ENCODE measurements around the gene GNAL.

Gene GNAL

GRCh38 chr18:11729556-11729955 lies 40.5 kb downstream of the GNAL start:
- no peak for DNase-seq

DNA sequence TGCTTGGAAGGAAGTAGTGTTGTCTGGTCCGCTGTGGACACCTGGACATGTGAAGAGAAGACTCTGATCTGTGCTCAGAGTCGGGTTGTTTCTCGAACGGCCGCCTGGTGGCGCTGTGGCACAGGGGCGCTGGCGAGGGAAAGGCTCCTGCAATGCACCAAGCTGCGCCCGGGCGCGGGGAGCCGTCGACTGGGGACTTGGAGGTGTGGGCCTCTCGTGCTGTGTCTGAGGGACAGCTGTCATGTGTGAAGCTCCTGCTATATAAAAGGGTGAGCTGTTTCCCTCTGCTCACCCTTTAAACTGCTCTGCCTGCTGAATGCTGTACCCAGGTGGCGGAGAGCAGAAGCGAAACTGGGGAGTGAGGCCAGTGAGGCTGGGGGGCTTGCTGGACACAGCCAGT lies 44.0 kb downstream of the GNAL start:
- peak; percentile 65 for DNase-seq

DNA sequence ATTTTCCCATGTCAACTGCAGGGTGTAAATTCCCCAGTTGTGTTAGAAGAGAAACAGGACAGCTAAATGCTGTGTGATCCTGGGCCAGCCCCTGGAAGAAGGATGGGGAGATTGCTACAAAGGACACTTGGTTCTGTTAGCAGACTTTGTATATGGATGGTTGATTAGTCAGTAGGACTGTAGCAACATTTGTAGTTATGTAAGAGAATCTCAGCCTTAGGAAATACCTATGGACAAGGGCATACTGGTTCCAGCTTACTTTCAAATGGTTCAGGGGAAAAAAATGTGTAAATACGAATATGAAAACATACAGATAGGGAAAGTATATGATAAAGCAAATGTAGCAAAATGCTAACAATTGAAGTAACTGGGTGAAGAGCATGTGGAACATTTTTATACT lies 47.6 kb downstream of the GNAL start:
- DNase-seq, result no peak

DNA sequence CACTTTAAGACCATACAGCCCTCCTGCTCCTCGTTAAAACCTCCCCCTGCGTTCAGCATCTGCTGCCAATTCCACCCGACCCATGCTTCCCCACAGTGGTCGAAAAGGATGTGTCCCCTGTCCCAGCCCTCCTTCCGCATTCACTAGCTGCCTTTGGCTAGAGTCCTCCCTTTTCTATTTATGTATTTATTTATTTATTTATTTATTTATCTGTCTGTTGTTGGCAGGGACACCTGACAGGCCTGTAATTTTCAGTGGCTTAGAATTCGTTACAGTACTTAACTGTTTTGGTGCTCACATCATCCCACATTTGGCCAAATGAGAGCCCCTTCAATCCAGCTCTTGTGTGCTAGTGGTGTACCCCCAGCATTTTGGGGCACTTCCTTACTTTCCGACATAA lies 50.8 kb downstream of the GNAL start:
- DNase-seq, result no peak

- DNase-seq, result no peak
Measured at GRCh38 chr18:11740461-11740860, 51.4 kb downstream of the GNAL start.

DNA sequence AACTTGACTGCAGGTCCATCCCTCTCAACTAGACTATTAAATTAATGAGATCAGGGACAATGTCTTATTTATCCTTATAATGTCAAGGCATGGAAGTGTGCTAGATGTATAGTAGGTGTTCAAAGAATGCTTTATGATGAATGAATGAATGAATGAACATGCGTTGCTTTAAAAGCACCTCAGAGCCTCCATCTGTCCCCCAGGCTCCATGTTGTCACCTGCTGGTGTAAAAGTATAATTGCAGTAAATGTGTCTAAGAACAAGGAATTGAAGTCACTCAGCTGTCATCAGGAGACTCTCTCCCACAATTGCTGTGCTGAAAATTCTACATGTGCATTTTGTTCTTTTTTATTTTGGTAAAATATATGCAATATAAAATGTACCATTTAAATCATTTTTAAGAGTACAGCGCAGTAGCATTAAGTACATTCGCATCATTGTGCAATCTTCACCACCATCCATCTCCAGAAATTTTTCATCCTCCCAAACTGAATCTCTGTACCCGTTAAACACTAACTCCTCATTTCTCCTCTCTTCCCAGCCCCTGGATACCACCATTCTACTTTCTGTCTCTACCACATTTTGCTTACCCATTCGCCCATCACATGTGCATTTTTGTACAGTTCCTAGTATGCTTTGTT lies 52.6 kb downstream of the GNAL start:
- DNase-seq, result no peak

DNA sequence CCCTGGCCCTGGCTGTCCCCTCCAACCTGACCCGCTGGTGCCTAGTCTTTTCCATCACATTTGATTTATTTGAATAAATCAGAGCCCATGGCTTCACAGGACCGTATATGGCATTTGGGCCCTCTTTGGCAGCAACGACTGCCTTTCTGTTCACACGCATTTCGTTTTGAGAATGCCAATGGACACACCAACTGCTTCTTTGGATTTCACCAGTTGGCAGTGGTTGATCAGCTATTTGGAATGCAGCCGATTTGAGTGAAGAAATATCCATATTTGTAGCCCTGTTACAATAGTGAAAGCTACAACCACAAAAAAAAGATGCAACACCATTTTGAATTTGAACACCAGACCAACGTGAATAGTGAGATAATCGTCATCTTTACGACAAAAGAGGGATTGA lies 56.5 kb downstream of the GNAL start:
- no peak for DNase-seq

DNA sequence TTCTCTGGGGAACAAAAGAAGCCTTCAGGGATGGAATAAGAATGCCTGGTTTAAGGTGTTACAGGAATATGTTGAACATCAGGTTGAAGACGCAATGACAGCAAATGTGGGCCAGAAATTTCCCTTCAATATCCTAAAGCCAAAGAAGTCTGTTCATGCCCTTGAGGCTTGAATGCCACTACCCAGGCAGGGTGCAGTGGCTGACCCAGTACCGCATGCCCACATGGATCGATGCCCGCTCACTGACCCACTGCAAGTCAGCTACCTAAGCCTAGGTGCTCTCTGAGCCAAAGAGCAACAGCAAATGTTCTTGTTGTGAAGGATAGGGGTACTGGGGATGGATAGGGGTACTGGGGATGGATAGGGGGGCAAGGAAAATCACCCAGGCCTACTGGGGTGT lies 58.2 kb downstream of the GNAL start:
- DNase-seq, result no peak

DNA sequence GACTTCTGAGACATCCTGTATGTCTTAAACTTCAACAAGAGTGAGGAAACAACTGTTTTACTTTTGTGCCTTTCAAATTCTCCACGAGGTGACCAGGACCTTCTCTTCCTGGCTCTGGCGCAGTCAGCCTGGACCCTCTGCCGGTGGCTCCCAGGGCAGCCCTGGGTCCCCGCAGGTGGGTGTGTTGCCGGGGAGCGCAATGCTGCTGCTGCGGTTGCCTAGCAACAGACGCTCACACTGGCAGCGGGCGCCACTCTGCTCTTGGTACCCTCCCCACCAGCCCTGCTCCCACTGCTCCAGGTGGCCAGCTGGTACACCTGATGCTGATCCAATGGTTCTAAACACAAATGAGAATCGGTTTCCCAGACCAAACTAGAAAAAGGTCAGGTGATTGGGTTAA lies 58.7 kb downstream of the GNAL start:
- DNase-seq, result no peak

GRCh38 chr18:11749305-11749704 lies 60.2 kb downstream of the GNAL start:
- DNase-seq, result no peak

DNA sequence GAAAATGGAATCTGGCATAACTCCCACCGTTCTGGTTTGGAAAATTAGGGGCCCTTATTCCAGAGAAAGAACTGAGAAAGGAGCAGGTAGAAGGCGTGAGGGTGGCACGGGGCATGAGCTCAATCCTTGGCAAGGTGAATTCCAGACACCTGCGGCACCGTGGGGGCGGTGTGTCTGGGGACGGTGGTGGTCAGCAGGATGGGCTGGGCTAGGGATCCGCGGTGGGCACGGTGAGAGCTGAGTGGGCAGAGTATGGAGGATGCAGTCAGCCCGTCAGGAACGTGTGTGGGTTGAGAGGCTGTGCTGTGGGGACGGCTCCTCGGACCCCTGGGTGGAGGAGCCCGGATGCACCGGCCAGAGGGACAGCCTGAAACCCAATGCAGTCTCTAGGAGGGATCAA lies 61.1 kb downstream of the GNAL start:
- no peak for DNase-seq

GRCh38 chr18:11750581-11751310 lies 61.7 kb downstream of the GNAL start:
- no peak for DNase-seq

- no peak for DNase-seq
Measured at GRCh38 chr18:11751341-11752115, 62.5 kb downstream of the GNAL start.

GRCh38 chr18:11752116-11752911 lies 63.2 kb downstream of the GNAL start:
- DNase-seq, result no peak

- no peak for DNase-seq
Measured at GRCh38 chr18:11754979-11755378, 65.9 kb downstream of the GNAL start.

- no peak for DNase-seq
Measured at GRCh38 chr18:11757084-11757590, 68.1 kb downstream of the GNAL start.

GRCh38 chr18:11759456-11759855 lies 70.4 kb downstream of the GNAL start:
- DNase-seq, result no peak

- DNase-seq, result no peak
Measured at GRCh38 chr18:11760498-11761167, 71.6 kb downstream of the GNAL start.

GRCh38 chr18:11761553-11761952 lies 72.5 kb downstream of the GNAL start:
- no peak for DNase-seq

- DNase-seq, result no peak
Measured at GRCh38 chr18:11762429-11762828, 73.4 kb downstream of the GNAL start.

DNA sequence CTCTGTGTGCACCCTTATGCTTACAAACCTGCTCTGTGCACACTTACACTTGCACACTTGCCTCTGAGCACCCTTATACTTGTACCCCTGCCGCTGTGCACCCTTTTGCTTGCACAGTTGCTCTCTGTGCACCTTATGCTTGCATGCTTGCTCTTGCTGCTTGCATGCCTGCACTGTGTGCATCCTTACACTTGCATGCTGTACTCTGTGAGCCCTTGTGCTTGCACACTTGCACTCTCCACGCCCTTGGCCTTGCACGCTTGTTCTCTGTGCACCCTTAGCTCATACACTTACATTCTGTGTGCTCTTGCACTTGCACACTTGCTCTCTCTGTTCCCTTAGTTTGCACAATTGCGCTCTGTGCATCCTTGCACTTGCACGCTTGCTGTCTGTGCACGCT lies 78.3 kb downstream of the GNAL start:
- no peak for DNase-seq

DNA sequence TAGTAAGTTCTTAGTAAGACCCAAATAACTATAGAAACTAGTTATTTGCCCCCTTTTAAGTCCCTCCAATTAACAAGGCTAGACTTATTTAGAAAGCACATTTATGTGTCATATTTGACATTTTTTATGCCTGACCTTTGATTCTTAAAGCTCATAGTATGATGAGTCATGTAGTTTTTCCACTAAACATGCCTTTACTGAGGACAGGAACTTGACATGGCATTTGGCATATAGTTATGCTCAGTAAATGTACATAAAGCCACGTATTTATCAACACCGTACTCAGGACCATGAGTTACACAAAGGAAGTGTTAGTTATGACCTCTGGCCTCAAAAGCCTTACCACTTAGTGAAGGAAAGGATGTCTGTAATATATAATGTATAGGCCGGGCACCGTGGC lies 78.9 kb downstream of the GNAL start:
- DNase-seq, result no peak
